NB4 (cell line): Measurements from ENCODE around the gene THRA.

Experiments used
- MYC ChIP-seq: IDR thresholded peaks from 2 replicates; pipeline ENCODE4 v1.6.1; 2011; ENCODE audit warnings: low read depth, low read length
- POLR2A ChIP-seq: IDR thresholded peaks from 2 replicates; pipeline ENCODE4 v1.6.1; 2011; ENCODE audit warnings: mild to moderate bottlenecking; ENCODE audit not compliant: insufficient read length; ENCODE audit errors: extremely low read depth
- TF ChIP-seq, protein P1 (sequence below): IDR thresholded peaks from one replicate; pipeline ENCODE4 v1.5.1; 2012; ENCODE audit warnings: low read depth, low read length
- TF ChIP-seq, protein P2 (sequence below): IDR thresholded peaks from 2 replicates; pipeline ENCODE4 v1.6.1; 2011; ENCODE audit warnings: low read depth, low read length

DNA sequence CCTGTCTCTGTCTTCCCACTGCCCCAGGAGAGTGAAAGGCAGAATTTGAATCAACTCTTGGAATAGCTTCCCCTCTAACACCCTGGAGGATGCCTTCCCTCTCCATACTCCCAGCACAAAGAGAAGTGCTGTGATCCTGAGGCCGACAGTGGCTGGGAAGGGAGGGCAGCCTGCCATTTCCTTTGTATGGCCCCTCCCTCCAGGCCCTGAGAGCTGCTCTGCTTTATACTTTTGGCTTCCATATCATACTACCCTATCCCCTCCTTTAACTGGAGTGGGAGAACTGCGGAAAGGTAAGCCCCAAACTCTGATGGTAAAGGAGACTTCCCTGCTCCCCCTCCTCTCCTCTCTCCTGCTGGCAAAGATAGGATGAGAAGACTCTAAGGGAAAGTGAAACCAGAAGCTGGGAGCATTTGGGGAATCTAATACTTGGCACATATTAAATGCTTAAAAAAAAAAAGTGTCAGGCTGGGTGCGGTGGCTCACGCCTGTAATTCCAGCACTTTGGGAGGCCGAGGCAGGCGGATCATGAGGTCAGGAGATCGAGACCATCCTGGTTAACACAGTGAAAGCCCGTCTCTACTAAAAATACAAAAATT is 4.5 kb upstream of the THRA start:
- TF ChIP-seq, protein P1, sequence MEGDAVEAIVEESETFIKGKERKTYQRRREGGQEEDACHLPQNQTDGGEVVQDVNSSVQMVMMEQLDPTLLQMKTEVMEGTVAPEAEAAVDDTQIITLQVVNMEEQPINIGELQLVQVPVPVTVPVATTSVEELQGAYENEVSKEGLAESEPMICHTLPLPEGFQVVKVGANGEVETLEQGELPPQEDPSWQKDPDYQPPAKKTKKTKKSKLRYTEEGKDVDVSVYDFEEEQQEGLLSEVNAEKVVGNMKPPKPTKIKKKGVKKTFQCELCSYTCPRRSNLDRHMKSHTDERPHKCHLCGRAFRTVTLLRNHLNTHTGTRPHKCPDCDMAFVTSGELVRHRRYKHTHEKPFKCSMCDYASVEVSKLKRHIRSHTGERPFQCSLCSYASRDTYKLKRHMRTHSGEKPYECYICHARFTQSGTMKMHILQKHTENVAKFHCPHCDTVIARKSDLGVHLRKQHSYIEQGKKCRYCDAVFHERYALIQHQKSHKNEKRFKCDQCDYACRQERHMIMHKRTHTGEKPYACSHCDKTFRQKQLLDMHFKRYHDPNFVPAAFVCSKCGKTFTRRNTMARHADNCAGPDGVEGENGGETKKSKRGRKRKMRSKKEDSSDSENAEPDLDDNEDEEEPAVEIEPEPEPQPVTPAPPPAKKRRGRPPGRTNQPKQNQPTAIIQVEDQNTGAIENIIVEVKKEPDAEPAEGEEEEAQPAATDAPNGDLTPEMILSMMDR = no peak
- TF ChIP-seq POLR2A = no peak
- TF ChIP-seq, protein P2, sequence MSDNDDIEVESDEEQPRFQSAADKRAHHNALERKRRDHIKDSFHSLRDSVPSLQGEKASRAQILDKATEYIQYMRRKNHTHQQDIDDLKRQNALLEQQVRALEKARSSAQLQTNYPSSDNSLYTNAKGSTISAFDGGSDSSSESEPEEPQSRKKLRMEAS = no peak
- no peak for TF ChIP-seq MYC
